MM.1S (cell line): Measurements from ENCODE around the gene TUBB4B.

Experiments used
- DNase-seq: peaks from one replicate; pipeline ENCODE4 v3.0.0-alpha.2; 2015
- H2AFZ ChIP-seq: fragments of 300-600 bp; sonication (generic); 2 replicates; pipeline ENCODE4 v1.6.0; 2016; ENCODE audit warnings: antibody characterized with exemption, low read length
- H3F3A ChIP-seq: fragments of 300-600 bp; sonication (generic); 2 replicates; pipeline ENCODE4 v1.6.1; 2016; ENCODE audit warnings: mild to moderate bottlenecking, antibody characterized with exemption, low read length, moderate library complexity, mixed read lengths; ENCODE audit not compliant: insufficient read depth
- H3K27ac ChIP-seq: fragments of 300-600 bp; sonication (generic); 2 replicates; pipeline ENCODE4 v1.5.1; 2016; ENCODE audit warnings: mild to moderate bottlenecking, low read length
- H3K27me3 ChIP-seq: fragments of 300-600 bp; sonication (generic); replicated peaks from 2 replicates; pipeline ENCODE4 v1.6.0; 2016; ENCODE audit warnings: low read length; ENCODE audit not compliant: insufficient read depth
- H3K36me3 ChIP-seq: fragments of 300-600 bp; sonication (generic); replicated peaks from 2 replicates; pipeline ENCODE4 v1.6.1; 2016; ENCODE audit warnings: mild to moderate bottlenecking, low read length, mixed read lengths; ENCODE audit not compliant: insufficient read depth
- H3K4me1 ChIP-seq: fragments of 300-600 bp; sonication (generic); 2 replicates; pipeline ENCODE4 v1.6.1; 2016; ENCODE audit warnings: low read length, mixed read lengths
- H3K4me2 ChIP-seq: fragments of 300-600 bp; sonication (generic); 2 replicates; pipeline ENCODE4 v1.6.0; 2016; ENCODE audit warnings: low read depth, low read length
- H3K4me3 ChIP-seq: fragments of 300-600 bp; sonication (generic); 2 replicates; pipeline ENCODE4 v1.5.1; 2016; ENCODE audit warnings: low read length, mixed read lengths
- H3K79me2 ChIP-seq: fragments of 300-600 bp; sonication (generic); 2 replicates; pipeline ENCODE4 v1.6.1; 2016; ENCODE audit warnings: mixed run types, low read length, mixed read lengths
- H3K9ac ChIP-seq: fragments of 300-600 bp; sonication (generic); 2 replicates; pipeline ENCODE4 v1.6.1; 2016; ENCODE audit warnings: low read length, mixed read lengths
- H3K9me2 ChIP-seq: fragments of 300-600 bp; sonication (generic); replicated peaks from 2 replicates; pipeline ENCODE4 v1.6.1; 2016; ENCODE audit warnings: mild to moderate bottlenecking, low read length, mixed read lengths; ENCODE audit not compliant: insufficient read depth
- H3K9me3 ChIP-seq: fragments of 300-600 bp; sonication (generic); replicated peaks from 2 replicates; pipeline ENCODE4 v1.6.1; 2016; ENCODE audit warnings: mild to moderate bottlenecking, low read length, mixed read lengths; ENCODE audit not compliant: insufficient read depth
- H4K20me1 ChIP-seq: fragments of 300-600 bp; sonication (generic); 2 replicates; pipeline ENCODE4 v1.6.1; 2016; ENCODE audit warnings: mild to moderate bottlenecking, low read length, moderate library complexity, mixed read lengths; ENCODE audit not compliant: insufficient read depth
- CTCF ChIP-seq: fragments of 300-600 bp; sonication (generic); IDR thresholded peaks from 2 replicates; pipeline ENCODE4 v1.5.1; 2016; ENCODE audit warnings: antibody characterized with exemption, low read length, mixed read lengths
- EZH2 ChIP-seq: fragments of 300-600 bp; sonication (generic); optimal IDR thresholded peaks from 2 replicates; pipeline ENCODE3; 2017; ENCODE audit warnings: low read depth, mild to moderate bottlenecking, antibody characterized with exemption, low read length, mixed read lengths
- EZH2phosphoT487 ChIP-seq: fragments of 300-600 bp; sonication (generic); IDR thresholded peaks from 2 replicates; pipeline ENCODE4 v1.6.1; 2018; ENCODE audit warnings: antibody characterized with exemption, low read length

The TUBB4B gene

GRCh38 chr9:137264067-137264466 is 23.0 kb downstream of the TUBB4B start:
- Histone ChIP-seq H3K9me2 (no peaks in the 10 kb centered on the region), H3K9ac (no peak overlapping the region), H3K9me3 (no peaks in the 10 kb centered on the region), H2AFZ (no peak overlapping the region), H3K4me2 (no peak overlapping the region), H3K36me3 (peaks cover 2% of the 10 kb centered on the region; the same call in 1 of the 2 replicates), H3K4me1 (peaks cover 12% of the 10 kb centered on the region), H4K20me1 (no peaks in the 10 kb centered on the region), H3K4me3 (no peak overlapping the region), H3F3A (peaks cover 3% of the 10 kb centered on the region; the same call in 1 of the 2 replicates), H3K79me2 (peaks cover 8% of the 10 kb centered on the region; the same call in 1 of the 2 replicates), H3K27ac (no peak overlapping the region), H3K27me3 (no peaks in the 10 kb centered on the region)
- TF ChIP-seq EZH2 = no peak
- no peak for TF ChIP-seq EZH2phosphoT487
- no peak for DNase-seq

GRCh38 chr9:137265496-137266161 is 24.5 kb downstream of the TUBB4B start:
- H3K9me2 ChIP-seq = no peaks in the 10 kb centered on the region
- no peaks in the 10 kb centered on the region for H3K9me3 ChIP-seq
- TF ChIP-seq EZH2phosphoT487 (no peak), CTCF (no peak), EZH2 (no peak)
- H3K4me2 ChIP-seq = no peak overlapping the region
- peaks cover 20% of the 10 kb centered on the region for H3K4me1 ChIP-seq
- no peaks in the 10 kb centered on the region for H4K20me1 ChIP-seq
- no peak overlapping the region for H2AFZ ChIP-seq
- peaks cover 8% of the 10 kb centered on the region; the same call in 1 of the 2 replicates for H3F3A ChIP-seq
- peaks cover 8% of the 10 kb centered on the region; the same call in 1 of the 2 replicates for H3K79me2 ChIP-seq
- no peaks in the 10 kb centered on the region for H3K27me3 ChIP-seq
- H3K36me3 ChIP-seq = no peaks in the 10 kb centered on the region
- no peak for DNase-seq
- no peak overlapping the region for H3K4me3 ChIP-seq
- H3K27ac ChIP-seq = no peak overlapping the region
- no peak overlapping the region for H3K9ac ChIP-seq

- H3K27me3 ChIP-seq = no peaks in the 10 kb centered on the region
- TF ChIP-seq EZH2phosphoT487 (no peak), CTCF (no peak), EZH2 (no peak)
- peaks cover 8% of the 10 kb centered on the region; the same call in 1 of the 2 replicates for H3K79me2 ChIP-seq
- no peaks in the 10 kb centered on the region for H4K20me1 ChIP-seq
- H3K36me3 ChIP-seq = no peaks in the 10 kb centered on the region
- H3K4me3 ChIP-seq = no peak overlapping the region
- H3K4me2 ChIP-seq = no peak overlapping the region
- no peaks in the 10 kb centered on the region for H3K9me2 ChIP-seq
- DNase-seq = no peak
- peaks cover 20% of the 10 kb centered on the region for H3K4me1 ChIP-seq
- no peaks in the 10 kb centered on the region for H3K9me3 ChIP-seq
- peaks cover 8% of the 10 kb centered on the region; the same call in 1 of the 2 replicates for H3F3A ChIP-seq
- H3K27ac ChIP-seq = no peak overlapping the region
- no peak overlapping the region for H2AFZ ChIP-seq
- H3K9ac ChIP-seq = no peak overlapping the region
Measured at GRCh38 chr9:137266162-137266527, 25.1 kb downstream of the TUBB4B start.
